ENCODE results near the gene WDR46.

DNA sequence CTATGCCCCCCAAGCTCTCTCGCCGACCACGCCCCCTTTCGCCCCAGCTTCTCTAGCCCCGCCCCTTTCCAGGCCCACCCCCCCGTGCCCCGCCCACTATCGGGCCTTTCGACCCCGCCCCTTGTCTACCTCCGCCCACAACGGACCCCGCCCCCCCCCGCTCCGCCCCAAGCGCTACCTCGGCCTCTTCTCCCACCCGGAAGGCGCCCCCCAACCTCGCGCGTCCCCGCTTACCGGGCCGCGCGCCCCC, 28.3 kb upstream of the WDR46 start:
- TF ChIP-seq POLR2A (IDR thresholded peaks at IDR 0.05; ENCODE audit: low read length) (no peak), GATA1 (IDR thresholded peaks at IDR 0.05; ENCODE audit: low read depth, low read length) (no peak)
